GM19468 (cell line): Measurements from ENCODE around the gene FABP7.

Experiments
- ATAC-seq: cut with Tn5 transposase; IDR thresholded peaks from one replicate; pipeline ENCODE4 v1.9.1; 2021; ENCODE audit warnings: mild to moderate bottlenecking, moderate library complexity, moderate number of reproducible peaks; ENCODE audit not compliant: unreplicated experiment; ENCODE audit errors: extremely low read depth

The FABP7 gene

GRCh38 chr6:122791310-122791679 lies 11.8 kb downstream of the FABP7 start:
- ATAC-seq: no peak

DNA sequence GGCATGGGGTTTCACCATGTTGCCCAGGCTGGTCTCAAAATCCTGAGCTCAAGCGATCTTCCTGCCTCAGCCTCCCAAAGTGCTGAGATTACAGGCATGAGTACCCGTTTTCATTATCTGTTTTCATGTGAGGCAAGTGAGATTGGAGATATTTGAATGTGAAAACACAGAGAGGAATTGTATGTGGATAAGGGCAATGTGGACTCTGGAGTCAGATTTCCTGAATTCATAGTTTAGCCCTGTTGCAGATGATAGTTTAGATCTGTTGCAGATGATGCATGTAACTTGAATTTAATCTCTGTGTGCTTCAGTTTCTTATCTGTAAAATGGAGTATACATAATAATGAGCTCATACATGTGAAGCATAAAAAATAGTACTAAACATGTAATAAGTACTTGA lies 13.2 kb downstream of the FABP7 start:
- no peak for ATAC-seq

- ATAC-seq: no peak
Measured at GRCh38 chr6:122797537-122797936, 18.0 kb downstream of the FABP7 start.

GRCh38 chr6:122798099-122798641 lies 18.7 kb downstream of the FABP7 start:
- ATAC-seq: no peak

GRCh38 chr6:122799140-122799745 lies 19.7 kb downstream of the FABP7 start:
- no peak for ATAC-seq

GRCh38 chr6:122799916-122800686 lies 20.6 kb downstream of the FABP7 start:
- no peak for ATAC-seq

DNA sequence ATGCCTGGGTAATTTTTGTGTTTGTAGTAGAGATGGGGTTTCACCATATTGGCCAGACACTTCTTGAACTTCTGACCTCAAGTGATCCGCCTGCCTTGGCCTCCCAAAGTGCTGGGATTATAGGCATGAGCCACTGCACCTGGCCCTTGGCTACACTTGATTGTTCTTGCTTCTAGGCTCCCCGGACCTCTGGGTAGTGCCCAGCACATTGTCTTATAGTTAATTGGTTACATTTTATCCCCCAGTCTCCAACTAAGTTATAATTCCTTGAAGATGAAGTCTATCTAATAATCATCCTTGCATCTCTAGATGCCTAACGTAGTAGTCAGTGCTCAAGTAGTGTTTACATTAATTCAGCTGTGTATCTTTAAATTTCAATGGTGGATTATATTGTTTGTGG lies 21.4 kb downstream of the FABP7 start:
- no peak for ATAC-seq

GRCh38 chr6:122801397-122801796 lies 21.9 kb downstream of the FABP7 start:
- ATAC-seq: no peak

- no peak for ATAC-seq
Measured at GRCh38 chr6:122803171-122803661, 23.7 kb downstream of the FABP7 start.

- no peak for ATAC-seq
Measured at GRCh38 chr6:122804962-122805485, 25.5 kb downstream of the FABP7 start.

GRCh38 chr6:122806291-122806690 lies 26.8 kb downstream of the FABP7 start:
- no peak for ATAC-seq

- ATAC-seq: no peak
Measured at GRCh38 chr6:122808121-122808885, 28.8 kb downstream of the FABP7 start.

DNA sequence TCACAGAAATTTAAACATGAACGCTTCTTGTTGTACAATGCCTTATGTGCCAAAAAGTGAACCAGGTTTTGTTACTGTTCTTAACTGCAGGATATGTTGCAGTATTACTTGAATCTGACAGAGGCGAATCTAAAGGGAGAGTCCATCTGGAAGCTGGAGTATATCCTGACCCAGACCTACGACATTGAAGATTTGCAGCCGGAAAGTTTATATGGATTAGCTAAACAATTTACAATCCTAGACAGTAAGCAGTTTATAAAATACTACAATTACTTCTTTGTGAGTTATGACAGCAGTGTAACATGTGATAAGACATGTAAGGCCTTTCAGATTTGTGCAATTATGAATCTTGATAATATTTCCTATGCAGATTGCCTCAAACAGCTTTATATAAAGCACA lies 29.5 kb downstream of the FABP7 start:
- ATAC-seq: no peak

GRCh38 chr6:122809691-122810090 lies 30.2 kb downstream of the FABP7 start:
- no peak for ATAC-seq

GRCh38 chr6:122810189-122810588 lies 30.7 kb downstream of the FABP7 start:
- ATAC-seq: no peak

GRCh38 chr6:122817358-122817757 lies 37.8 kb downstream of the FABP7 start:
- no peak for ATAC-seq

DNA sequence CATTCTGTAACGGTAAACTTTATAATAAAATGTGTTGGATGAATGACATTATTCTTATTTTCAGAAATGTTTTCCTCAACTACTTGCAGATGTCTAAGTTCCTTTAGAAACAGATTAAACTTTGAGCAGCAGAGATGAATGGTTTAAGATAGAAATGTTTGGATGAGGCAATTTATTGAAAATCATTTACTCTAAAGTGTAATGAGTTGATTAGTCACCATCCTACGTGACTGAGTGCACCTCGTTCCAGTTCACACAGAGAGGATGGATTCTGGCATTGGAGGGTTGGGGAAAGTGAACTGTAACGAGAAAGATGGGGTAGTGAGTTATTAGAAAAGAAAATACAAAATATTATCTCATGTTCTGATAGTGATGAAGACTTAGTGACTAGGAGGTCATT lies 38.2 kb downstream of the FABP7 start:
- no peak for ATAC-seq

GRCh38 chr6:122818866-122819265 lies 39.4 kb downstream of the FABP7 start:
- ATAC-seq: no peak

DNA sequence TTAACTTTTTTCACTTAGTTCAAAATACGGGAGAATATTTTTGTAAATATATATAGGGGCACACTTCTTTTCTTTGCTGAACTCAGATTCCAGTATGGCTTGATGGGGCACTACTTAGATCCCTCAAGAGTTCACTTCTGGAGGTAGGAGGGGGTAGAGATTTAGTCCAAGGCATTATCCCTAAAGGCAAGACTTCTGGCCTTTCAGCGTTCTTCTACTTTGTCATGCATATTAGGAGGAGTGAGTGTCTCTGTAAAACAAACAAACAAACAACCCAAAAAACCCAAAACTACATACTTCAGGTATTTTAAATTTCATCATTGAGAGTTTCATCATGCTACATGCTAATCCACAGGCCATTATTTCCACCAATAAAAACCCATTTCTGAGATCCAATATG lies 41.6 kb downstream of the FABP7 start:
- ATAC-seq: no peak

DNA sequence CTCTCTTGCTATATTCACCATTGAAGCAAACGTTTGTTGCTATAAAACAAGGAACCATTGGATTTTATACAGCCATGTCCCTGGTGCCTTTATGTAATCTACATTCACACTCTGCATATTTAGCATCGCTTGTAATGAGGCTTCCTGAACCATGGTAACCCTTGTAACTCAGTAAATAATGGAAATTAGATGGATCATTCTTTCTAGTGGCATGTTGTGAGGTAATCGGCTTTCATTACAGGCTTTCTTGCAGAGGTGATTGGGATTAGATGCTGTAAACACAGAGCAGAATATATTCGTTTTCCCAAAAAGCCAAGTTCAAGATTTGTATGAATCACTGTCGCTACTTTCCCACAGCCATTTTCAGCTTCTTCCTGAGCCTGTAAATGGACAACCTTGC lies 45.6 kb downstream of the FABP7 start:
- ATAC-seq: no peak

- no peak for ATAC-seq
Measured at GRCh38 chr6:122829456-122829855, 49.9 kb downstream of the FABP7 start.
